ENCODE data around the gene SOAT2. TPM values are rescaled to one million over a fixed set of nuclear protein-coding genes. Genes with fewer than 3 reads are reported as not detected.
A peak's percentile ranks its signal among the peaks of the same experiment; 100 is the strongest.

SOAT2 gene
- total RNA-seq, 6 experiments from 2014 or later, result 0.12 to 0.34 (median 0.18) TPM

DNA sequence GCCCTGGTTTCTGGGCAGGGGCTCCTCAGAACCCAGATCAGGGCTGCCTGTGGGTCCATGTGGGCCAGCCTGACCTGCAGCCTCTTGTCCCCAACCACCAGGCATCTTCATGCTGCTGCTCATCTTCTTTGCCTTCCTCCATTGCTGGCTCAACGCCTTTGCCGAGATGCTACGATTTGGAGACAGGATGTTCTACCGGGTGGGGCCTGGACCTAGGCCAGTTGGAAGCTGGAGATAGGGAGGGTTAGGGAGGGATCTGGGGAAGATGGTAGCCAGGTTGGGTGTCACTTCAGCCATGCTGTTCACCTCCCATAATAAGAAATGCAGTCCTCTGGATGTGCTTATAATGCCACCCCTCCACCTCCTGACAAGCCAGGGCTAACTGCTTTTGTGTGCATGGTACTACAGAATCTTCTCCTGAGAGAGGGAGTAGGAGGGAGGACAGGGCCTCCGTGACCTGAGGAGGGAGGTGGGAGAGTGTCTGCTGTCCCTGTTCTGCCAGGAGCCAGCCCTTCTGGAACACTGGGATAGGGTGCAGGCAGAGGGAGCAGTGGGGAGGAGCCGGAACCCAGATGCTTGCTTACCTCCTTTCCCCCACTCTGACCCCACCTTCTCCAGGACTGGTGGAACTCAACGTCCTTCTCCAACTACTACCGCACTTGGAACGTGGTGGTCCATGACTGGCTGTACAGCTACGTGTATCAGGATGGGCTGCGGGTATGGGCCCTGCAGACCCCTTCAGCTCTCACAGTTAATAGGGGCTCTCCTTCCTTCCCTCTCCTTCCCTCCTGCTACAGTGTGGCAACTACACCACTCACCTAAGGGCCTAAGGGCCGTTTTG, 17.6 kb downstream of the SOAT2 start:
- no peak for DNase-seq
- TF ChIP-seq, protein P1, sequence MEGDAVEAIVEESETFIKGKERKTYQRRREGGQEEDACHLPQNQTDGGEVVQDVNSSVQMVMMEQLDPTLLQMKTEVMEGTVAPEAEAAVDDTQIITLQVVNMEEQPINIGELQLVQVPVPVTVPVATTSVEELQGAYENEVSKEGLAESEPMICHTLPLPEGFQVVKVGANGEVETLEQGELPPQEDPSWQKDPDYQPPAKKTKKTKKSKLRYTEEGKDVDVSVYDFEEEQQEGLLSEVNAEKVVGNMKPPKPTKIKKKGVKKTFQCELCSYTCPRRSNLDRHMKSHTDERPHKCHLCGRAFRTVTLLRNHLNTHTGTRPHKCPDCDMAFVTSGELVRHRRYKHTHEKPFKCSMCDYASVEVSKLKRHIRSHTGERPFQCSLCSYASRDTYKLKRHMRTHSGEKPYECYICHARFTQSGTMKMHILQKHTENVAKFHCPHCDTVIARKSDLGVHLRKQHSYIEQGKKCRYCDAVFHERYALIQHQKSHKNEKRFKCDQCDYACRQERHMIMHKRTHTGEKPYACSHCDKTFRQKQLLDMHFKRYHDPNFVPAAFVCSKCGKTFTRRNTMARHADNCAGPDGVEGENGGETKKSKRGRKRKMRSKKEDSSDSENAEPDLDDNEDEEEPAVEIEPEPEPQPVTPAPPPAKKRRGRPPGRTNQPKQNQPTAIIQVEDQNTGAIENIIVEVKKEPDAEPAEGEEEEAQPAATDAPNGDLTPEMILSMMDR (IDR thresholded peaks at IDR 0.05), result no peak
- peaks cover 20% of the 10 kb centered on the region for H3K4me1 Mint-ChIP-seq (ENCODE audit: low read depth)
- no peaks in the 10 kb centered on the region for H3K36me3 Mint-ChIP-seq (ENCODE audit: low read depth)
- H3K4me3 Mint-ChIP-seq, result no peak overlapping the region
- no peaks in the 10 kb centered on the region; the same call in 1 of the 2 replicates for H3K27me3 Mint-ChIP-seq (ENCODE audit: insufficient read depth)
- H3K27ac Mint-ChIP-seq, result no peak overlapping the region
- H3K9me3 Mint-ChIP-seq, result no peaks in the 10 kb centered on the region

DNA sequence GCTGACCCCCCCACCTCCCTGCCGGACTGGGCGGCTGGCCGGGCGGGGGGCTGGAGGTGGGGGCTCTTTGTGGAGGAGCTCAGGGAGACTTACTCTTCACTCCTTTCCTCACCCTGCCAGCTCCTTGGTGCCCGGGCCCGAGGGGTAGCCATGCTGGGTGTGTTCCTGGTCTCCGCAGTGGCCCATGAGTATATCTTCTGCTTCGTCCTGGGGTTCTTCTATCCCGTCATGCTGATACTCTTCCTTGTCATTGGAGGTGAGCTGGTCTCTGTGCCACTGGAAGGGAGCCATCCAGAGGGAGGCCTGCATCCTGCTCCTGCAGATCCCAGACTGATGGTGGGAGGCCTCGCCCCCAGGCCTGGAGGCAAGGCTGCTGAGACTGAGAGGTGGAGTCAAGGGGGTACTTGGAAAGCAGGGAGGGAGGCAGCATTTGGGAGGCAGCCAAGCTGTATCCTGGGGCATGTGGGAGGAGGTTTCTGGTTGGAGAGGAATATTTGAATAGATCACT, 19.7 kb downstream of the SOAT2 start:
- H3K27me3 Mint-ChIP-seq (ENCODE audit: insufficient read depth), result peaks cover 2% of the 10 kb centered on the region
- H3K4me3 Mint-ChIP-seq, result no peak overlapping the region; the same call in 1 of the 2 replicates
- no peaks in the 10 kb centered on the region for H3K9me3 Mint-ChIP-seq
- TF ChIP-seq, protein P1 (IDR thresholded peaks at IDR 0.05), result no peak
- DNase-seq, result no peak
- H3K27ac Mint-ChIP-seq, result peak overlapping the region; percentile 34; the same call in 1 of the 2 replicates
- peaks cover 26% of the 10 kb centered on the region for H3K4me1 Mint-ChIP-seq (ENCODE audit: low read depth)
- no peaks in the 10 kb centered on the region for H3K36me3 Mint-ChIP-seq (ENCODE audit: low read depth)

DNA sequence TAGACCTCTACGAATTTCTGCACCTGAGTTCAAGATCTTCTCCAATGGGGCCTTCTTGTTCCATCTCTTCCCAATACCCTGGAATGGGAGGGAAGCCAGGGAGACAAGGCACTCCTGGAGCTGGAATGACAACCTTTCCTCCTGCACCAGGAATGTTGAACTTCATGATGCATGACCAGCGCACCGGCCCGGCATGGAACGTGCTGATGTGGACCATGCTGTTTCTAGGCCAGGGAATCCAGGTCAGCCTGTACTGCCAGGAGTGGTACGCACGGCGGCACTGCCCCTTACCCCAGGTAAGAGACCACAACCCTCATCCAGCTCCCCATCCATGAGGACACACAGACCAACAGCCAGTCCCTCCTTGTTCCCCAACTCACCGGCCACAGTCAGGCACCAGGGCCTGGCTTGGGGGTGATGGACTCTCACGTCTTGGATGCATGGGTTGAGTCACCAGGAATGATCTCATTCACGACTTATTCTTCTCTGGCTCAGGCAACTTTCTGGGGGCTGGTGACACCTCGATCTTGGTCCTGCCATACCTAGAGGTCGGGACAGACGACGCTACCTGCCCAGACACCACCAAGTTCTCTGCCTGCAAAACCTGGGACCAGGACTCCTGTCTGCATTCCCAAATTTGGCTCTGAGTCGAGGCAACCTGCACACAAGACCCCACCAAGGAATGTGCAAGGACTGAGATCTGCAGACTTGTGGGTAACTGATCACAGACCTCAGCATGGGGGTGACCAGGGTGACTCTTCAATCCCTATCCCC, 20.5 kb downstream of the SOAT2 start:
- TF ChIP-seq, protein P1 (IDR thresholded peaks at IDR 0.05), result no peak
- Mint-ChIP-seq H3K36me3 (ENCODE audit: low read depth) (no peaks in the 10 kb centered on the region), H3K4me3 (no peak overlapping the region), H3K27ac (peak overlapping the region; percentile 34; the same call in 1 of the 2 replicates), H3K27me3 (ENCODE audit: insufficient read depth) (peaks cover 7% of the 10 kb centered on the region), H3K9me3 (no peaks in the 10 kb centered on the region), H3K4me1 (ENCODE audit: low read depth) (peaks cover 26% of the 10 kb centered on the region)
- DNase-seq, result peak; percentile 44

DNA sequence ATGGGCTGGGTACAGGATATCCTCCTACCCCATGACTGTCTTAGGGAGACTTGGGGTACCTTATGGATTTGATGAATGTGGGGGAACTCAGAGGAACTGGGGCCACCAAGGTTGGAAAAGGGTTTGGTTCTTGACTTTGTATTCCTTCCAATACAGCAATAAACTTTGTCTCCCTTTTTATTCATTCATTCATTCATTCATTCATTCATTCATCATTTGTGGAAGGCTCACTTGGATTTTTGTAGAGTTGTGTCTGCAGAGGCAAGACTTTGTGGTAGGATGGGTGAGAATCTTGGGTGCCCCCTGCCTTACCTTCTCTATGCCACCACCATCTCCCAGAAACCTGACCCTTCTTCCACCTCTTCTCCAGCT, 21.1 kb downstream of the SOAT2 start:
- TF ChIP-seq, protein P1 (IDR thresholded peaks at IDR 0.05), result no peak
- no peaks in the 10 kb centered on the region for H3K9me3 Mint-ChIP-seq
- H3K27ac Mint-ChIP-seq, result no peak overlapping the region
- no peak for DNase-seq
- H3K36me3 Mint-ChIP-seq (ENCODE audit: low read depth), result no peaks in the 10 kb centered on the region
- peaks cover 26% of the 10 kb centered on the region for H3K4me1 Mint-ChIP-seq (ENCODE audit: low read depth)
- H3K27me3 Mint-ChIP-seq (ENCODE audit: insufficient read depth), result peaks cover 7% of the 10 kb centered on the region
- no peak overlapping the region for H3K4me3 Mint-ChIP-seq

DNA sequence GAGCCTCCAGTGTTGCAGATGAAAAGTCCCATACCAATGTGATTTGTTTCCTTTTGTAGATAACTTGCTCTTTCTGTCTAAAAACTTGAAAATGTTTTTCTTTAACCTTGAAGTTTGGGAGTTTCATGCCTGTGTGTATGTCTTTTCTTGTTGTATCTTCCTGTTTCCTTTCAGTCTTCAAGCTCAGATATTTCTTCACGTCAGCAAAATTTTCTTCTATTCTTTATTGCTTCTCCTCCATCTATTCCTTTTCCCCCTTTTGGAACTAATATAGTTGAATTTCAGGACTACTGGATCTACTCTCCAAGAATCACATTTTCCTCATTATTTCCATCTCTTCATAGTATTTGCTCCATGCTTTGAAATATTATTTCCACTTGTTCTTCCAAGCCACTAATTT, 23.9 kb downstream of the SOAT2 start:
- no peak for DNase-seq
- Mint-ChIP-seq H3K4me3 (no peak overlapping the region), H3K27me3 (ENCODE audit: insufficient read depth) (peaks cover 9% of the 10 kb centered on the region), H3K27ac (no peak overlapping the region), H3K9me3 (no peaks in the 10 kb centered on the region), H3K4me1 (ENCODE audit: low read depth) (peaks cover 26% of the 10 kb centered on the region), H3K36me3 (ENCODE audit: low read depth) (no peaks in the 10 kb centered on the region)
- TF ChIP-seq, protein P1 (IDR thresholded peaks at IDR 0.05), result no peak

Data from HFFc6 (cell line).